SIG-M5 treated with dmso at 0.1 percent for 504 hours (cell line): ENCODE measurements around the gene TEX2.
A peak's percentile ranks its signal among the peaks of the same experiment; 100 is the strongest.
"Not testable (repeated sequence)": the region's sequence is repeated elsewhere in the genome, so short reads cannot be mapped to it uniquely, and the experiment has no call there.

Source experiments
- DNase-seq: peaks from one replicate; lab custom pipeline; 2025; ENCODE audit not compliant: unreplicated experiment; lab: John Stamatoyannopoulos, UW

TEX2 gene

DNA sequence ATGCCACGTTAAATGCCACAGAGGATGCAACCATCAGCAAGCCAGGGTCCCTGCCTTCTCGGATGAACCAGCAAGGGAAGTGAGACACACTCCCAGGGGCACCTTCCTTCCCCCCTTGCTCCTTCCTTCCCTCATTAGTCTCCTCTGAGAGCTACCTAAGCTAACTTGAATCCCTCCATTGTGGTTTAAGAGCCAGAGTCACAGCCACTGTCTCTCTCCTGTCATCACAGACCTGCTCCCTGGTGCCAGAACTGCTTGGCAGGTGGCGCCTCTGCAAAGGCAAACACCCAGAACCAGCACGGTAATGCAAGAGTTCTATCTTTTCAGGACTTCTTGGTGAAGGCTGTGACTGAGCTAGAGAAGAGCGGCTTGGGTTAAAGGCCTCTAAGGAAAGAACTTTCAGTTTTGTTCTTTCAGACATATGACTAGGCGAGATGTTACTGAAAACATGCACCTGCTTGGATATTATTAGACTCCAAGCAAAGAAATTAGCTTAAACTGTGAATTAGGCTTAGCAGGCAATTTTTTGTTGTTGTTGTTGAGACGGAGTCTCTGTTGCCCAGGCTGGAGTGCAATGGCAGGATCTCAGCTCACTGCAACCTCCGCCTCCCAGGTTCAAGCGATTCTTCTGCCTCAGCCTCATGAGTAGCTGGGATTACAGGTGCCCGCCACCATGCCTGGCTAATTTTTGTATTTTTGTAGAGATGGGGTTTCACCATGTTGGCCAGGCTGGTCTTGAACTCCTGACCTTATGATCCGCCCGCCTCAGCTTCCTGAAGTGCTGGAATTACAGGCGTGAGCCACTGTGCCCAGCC is 141.9 kb downstream of the TEX2 start:
- DNase-seq: not testable (repeated sequence)

DNA sequence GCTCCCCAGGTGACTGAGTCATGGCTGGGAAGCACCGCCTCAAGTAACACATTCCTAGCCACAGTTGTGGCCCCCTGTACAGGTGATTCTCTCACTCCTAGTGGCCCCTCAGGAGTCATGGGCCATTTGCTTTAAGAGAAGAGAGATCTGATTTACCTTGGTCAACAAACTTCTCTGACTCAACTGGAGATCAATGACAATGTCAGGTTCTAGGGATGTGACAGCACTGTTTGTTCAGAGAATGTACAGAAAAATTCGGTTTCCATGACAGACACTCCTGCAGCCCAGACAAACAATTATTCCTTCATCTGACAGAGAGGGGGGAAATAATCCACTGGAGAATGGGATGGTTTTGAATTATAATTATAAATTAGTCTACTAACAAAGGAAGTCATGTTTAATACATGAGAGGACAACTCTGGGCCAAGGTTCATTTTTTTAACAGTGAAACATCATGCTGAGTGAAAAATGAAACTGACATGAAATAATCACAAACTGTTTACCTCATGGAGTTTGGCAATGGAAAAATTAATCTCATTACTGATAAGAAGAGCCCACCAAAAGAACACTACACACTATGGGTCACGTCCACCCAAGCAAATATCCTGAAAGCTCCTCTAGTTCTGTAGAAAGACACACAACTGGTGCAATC is 142.8 kb downstream of the TEX2 start:
- DNase-seq: no peak

DNA sequence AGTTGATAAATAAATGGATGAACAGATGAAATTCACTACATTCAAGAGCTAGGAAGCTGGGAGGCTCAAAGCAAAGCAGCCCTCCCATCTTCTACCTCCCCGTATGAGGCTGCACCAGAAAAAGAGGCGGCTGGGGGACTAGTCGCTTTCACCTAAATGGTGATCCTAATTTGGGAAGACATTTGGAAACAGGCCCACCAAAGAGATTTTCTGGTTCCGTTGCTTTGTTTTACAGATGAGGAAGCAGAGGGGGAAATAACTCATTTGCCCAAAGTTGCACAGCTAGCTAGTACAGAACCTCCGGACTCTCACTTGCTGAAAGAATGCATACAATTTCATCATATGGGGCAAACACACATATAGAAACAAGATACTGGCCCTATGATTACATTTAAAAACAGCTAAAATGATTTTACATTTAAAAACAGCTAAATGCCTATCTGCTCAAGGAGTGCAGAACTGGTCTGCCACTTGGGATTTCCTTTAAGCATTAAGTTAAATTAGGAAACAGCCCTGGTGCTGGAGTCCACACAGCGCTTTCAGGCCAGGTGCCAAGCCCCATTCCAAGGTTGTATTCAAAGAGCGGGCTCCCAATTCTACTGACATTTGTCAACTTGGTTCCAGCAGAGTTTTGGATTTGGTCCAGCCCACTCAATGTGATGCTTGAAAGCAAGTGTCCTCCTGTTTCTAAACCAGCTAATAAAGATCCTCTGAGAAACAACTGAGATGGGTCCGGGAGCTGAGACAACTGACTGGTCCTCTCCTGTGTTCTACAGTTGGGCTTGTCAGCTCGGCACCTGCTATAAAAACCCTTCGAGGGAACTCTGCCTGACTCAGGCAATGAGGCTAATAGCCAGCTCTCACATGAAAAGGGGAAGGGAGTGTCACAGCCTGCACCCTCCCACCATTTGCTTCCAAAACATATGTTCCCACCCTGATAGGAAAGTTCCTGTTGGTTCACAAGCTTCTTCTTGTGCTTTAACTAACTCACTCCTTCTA is 144.8 kb downstream of the TEX2 start:
- DNase-seq: peak; percentile 59

DNA sequence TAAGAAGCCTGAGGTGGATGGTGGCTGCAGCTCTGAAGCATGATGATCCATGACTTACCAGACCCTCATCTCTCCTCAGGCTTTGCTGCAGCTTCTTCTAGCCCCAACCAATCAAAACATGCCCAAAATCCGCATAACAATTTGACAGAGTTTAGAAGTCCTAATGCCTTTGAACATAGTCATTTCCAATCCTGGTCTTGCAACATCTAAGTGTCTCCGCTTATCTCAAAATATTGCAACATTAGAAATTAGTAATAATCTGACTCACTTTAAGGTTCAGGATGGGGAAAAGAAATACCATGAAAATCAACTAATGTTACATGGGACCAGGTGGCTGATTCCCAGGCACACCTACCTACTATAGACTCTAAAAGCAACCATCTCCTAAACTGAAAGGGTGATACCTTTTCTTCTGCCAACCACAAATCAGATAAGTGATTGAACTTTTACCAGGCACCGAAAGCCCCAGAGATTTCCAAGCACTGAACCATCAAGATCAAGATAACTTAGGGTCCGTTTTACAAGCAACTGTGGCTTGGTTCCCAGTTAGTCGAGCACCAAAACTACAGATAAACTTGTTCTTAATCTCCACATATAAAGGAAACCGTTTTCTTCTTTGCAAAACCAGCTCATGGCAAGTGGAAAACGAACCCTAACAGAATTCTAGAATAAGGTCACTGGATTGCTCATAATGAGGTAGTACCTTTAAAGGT is 147.1 kb downstream of the TEX2 start:
- DNase-seq: peak; percentile 54

DNA sequence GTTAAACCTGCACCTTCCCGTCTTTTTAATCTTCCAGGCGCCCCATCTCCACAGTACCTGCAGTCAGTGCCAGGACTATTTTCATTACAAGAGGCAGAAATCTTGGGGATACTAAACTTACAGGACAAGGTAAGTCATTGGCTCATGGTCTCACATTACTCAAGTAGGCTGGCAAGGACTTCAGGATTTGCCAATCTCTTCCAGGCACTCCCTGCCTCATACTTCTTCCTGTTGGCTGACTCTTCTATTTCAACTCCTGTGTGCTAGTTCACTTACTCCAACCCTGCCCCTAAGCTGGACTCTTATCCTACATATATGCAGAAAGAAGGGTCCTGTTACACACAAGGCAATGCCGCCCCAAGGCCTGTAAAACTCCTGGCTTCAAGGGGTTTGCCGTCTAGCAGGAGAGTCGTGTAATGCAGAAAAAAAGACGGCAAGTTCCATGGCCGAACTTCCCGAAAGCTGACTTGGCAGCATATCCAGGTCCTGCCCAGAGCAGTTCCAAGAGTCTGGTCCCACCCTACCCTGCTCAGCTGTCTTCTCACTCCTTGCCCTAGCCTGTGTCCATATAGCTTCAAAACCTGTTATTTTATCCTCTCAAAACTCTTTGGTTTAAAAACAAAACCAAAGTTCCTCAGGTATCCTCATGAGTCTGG is 147.9 kb downstream of the TEX2 start:
- DNase-seq: no peak

DNA sequence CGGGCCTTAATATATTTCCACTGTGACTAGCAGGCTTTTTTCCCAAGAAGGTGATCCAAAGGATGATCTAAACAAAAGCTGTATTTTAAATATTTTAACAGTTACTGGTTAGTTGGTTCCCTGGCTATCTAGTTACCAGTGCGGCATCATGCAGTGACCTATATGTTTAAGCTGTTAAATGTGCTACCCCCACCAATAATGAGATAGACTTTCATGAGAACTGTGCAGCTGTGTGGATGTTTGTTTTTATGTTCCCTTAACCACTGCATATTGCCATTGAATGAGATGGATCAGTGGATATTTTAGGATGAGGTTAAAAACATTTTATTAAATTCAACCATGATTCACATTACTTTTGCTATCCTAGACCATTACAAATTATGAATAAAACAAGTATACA is 150.1 kb downstream of the TEX2 start:
- DNase-seq: no peak

DNA sequence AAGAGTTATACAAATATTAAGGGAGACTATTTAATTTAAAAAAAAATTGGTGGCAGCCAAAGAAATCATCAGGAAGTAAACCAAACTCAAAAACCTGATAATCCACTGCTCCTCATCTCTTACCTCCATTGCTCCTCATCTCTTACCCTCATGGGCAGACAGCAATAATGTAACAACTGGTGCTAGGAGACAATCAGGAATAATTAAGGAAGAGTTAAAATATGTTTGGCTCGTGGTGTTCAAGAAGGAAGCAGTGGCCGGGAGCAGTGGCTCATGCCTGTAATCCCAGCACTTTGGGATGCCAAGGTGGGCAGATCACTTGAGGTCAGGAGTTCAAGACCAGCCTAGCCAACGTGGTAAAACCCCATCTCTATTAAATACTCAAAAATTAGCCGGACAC is 151.2 kb downstream of the TEX2 start:
- DNase-seq: no peak

DNA sequence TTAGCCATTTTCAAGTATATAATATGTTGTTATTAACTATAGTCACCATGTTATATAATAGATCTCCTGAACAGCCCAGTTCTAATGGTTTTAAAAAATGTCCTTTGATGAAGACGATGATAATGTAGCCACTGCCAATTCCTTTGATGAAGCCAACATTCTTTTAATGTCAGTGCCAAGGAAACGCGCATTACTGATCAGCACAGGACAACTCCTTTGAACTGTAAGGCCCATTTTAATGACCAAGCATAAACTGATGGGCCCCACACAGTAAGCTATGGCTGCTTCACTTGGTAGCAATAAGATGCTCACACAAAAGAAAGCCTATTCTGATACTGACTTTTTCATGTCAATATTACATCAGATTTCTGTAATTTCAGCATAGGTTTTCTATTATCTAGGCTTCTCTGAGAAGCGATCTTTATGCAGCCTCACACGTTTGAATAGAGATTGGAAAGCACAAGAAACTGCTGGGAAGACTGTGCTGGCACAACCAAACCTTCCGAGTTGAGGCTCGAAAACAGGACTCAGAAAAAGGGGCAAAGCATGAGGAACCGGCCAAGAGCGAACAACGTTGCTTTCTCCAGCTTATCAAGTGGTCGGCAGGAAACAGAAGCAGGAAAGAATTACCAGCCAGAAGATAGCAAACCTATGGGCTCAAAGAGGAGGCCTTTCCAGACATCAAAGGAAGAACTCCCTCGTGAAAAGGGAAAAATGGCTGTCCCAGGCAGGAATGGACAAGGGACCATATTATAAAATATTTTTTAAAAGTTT is 152.5 kb downstream of the TEX2 start:
- no peak for DNase-seq

DNA sequence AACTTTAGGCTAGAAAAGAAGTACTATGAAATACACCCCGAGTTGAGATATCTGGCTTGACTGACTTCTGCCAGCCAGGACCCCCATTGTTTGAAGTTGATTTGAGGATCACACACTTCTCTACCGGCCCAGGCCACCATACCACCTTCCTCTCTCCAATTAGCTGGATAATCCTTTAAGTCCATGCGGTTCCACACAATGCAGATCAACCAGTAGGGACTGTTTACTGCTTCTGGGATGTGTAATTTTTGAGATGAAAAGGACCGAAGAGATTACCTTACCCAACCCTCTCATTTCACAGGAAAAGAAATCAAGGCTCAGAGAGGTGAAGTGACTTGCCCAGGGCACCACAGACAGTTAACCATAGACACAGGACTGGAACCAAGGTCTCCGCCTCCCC is 153.7 kb downstream of the TEX2 start:
- DNase-seq: no peak

DNA sequence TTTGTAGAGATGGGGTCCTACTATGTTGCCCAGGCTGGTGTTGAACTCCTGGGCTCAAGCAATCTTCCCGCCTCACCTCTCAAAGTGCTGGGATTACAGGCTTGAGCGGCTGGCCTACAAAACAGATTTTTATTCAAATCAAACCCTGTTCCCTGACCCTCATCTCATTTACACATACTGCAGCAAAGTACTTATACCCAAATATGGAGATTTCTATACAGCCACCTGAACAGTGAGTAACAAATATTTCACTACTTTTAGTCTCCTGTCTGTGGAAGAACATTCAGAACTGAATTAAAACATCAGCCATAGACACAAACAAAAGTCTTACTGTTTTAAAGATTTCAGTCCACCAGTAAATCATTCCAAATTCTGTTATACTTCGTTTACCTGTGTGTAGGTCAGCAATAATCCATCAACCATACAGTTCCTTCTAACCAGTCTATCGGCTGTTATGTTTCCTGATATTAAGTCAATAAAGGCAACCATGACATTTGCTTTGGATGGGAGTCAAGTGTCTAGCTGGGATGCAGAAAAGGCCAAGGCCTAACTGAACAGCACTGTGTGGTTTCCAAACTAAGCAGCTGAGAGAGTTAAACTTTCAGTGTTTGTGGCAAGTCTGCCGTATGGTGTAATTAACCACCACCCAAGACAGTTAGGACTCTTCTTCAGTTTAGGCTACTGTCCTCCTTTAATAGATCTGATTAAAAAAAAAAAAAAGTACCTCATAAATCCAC is 155.4 kb downstream of the TEX2 start:
- no peak for DNase-seq

DNA sequence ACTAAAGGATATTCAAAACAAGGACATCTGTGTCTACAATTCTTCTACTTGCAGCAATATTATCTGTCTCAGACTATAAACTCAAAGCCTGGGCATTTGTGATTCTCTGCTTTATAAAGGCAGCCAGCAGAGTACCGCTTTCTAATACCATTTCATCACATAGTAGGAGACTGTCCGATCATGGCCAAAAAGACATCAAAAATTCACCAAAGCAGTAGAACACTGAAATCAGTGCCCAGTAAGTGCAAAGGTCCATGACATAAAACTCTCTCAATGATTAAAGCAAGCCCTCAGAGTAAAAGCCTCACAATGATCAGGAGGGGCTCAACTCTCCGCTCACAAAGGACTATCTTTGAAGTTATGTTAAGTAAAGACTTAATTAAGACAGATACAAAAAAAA is 156.1 kb downstream of the TEX2 start:
- DNase-seq: no peak

DNA sequence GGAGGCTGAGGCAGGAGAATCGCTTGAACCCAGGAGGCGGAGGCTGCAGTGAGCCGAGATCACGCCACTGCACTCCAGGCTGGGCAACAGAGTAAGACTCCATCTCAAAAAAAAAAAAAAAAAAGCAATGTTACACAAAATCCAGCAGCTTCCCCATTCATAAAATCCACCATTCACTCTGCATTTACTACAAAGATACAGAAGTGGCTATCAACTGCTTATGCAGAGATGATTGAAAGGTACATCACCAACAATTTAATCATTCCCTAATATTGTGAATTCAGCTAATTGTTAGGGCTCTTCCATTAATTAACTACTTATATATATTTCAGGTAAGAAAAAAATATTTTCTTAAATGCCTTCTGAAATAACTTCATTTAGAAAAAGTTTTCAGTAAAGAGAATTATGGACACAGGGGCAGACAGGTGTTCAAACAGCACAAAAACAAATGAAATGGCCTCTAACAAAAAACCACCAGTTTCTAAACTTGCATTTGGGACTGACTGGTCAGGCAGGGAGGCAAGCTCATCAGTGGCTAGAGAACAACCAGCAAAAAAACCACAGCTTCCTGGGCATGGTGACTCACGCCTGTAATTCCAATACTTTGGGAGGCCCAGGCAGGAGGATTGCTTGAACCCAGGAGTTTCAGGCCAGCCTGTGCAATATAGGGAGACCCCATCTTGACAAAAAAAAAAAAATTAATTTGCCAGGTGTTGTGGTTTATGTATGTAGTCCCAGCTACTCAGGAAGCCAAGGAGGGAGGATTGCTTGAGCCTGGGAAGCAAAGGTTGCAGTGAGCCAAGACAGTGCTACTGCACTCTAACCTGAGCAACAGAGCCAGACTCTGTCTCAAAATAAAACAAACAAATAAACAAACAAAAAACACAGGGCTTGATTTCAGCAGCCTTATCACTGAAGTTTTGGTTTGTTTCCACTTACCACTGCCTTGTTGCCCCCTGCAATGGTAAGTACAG is 159.4 kb downstream of the TEX2 start:
- peak; percentile 64 for DNase-seq

DNA sequence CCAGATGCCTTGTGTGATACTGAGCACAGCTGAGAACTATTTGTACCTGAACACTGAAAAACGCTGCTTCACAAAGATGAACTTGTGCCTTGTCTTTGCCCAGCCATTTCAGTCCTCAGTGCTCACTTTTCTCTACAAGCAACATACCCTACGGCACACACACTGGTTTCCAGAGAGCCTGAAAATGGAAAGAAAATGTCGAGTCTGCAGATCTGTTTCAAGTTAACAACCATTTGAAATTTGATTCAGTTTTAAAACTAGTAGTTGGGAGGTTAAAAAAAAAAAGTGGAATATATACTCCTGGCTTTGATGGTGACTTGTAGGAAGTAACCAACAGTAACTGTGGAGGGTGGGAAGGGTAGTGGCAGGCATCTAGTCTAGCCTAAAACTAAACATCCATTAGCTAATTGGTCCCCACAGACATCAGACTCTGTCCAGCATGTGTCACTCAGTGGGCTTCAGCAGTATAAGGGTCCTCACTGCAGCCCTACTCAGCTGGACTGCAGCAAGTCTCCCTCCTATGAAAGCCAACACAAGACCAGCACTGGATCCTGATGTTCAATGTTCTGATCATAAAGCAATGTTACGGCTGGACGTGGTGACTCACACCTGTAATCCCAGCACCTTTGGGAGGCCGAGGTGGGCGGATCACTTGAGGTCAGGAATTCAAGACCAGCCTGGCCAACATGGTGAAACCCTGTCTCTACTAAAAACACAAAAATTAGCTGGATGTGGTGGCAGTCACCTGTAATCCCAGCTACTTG is 160.3 kb downstream of the TEX2 start:
- no peak for DNase-seq

DNA sequence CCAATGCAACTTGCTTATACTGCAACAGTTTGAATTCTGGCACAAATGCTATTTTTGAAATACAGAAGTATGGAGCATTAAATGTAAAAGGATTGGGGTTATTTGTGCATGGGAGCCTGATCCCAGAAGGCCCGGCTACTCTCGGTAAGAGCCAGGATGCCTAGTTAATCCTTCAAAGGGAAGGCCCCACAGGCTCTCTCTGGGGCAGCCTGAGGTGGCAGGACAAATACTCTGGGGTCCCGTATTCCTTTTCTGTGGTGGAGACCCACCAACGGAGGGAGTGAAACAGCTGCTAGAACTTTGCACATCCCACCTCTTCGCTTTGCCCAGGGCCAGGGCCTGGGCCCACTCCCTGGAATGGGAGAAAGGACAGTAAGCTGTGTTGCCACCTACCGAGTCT is 163.5 kb downstream of the TEX2 start:
- no peak for DNase-seq
